Activated CD8-positive, alpha-beta T cell treated with anti-CD3 and anti-CD28 coated beads for 36 hours (primary cell): Measurements from ENCODE around the gene GPRC5D. TPM values are rescaled to one million over a fixed set of nuclear protein-coding genes. Genes with fewer than 3 reads are reported as not detected.

ENCODE experiments used
- ATAC-seq: fragments of 200-7000 bp; cut with Tn5 transposase; one replicate; pipeline ENCODE4 v1.10.0; 2021; ENCODE audit warnings: mild to moderate bottlenecking, moderate library complexity
- CTCF ChIA-PET: fragments of 350-600 bp; sonication (Branson Sonifier 250); formaldehyde crosslinking; loops from one replicate; lab custom pipeline; 2021; ENCODE audit warnings: antibody characterized with exemption; lab: Charles Lee
- POLR2A ChIA-PET: fragments of 350-600 bp; sonication (Branson Sonifier 250); formaldehyde crosslinking; loops from one replicate; lab custom pipeline; 2021; ENCODE audit warnings: antibody characterized with exemption; lab: Charles Lee
- DNase-seq: peaks from one replicate; pipeline ENCODE4 v3.0.0-alpha.2; 2020
- H3K27ac Mint-ChIP-seq: one replicate; pipeline ENCODE4 v1.8.0; 2021; ENCODE audit warnings: mild to moderate bottlenecking, mixed read lengths
- H3K27me3 Mint-ChIP-seq: one replicate; pipeline ENCODE4 v1.8.0; 2021; ENCODE audit warnings: mixed read lengths
- H3K36me3 Mint-ChIP-seq: one replicate; pipeline ENCODE4 v1.8.0; 2021; ENCODE audit warnings: low read depth, mixed read lengths
- H3K4me1 Mint-ChIP-seq: one replicate; pipeline ENCODE4 v1.8.0; 2021; ENCODE audit warnings: low read depth, mixed read lengths
- H3K4me3 Mint-ChIP-seq: one replicate; pipeline ENCODE4 v1.8.0; 2021; ENCODE audit warnings: mild to moderate bottlenecking, moderate library complexity, mixed read lengths
- H3K9me3 Mint-ChIP-seq: one replicate; pipeline ENCODE4 v1.8.0; 2021; ENCODE audit warnings: mixed read lengths
- CTCF ChIP-seq: fragments of 200-600 bp; IDR thresholded peaks from one replicate; pipeline ENCODE4 v1.8.0; 2022; ENCODE audit warnings: antibody characterized with exemption, mild to moderate bottlenecking
- intact Hi-C: fragments of 100-400 bp; cut with micrococcal nuclease; formaldehyde crosslinking; loops from one replicate; pipeline ENCODE4 v1.10.0; 2022
- total RNA-seq, 2 experiments: library from RNA; stranded (reverse); gene quantifications; one replicate each; pipeline ENCODE4 v1.2.3, GENCODE V29; 2021

Gene GPRC5D
- total RNA-seq, 2 experiments from 2014 or later = not detected

GRCh38 chr12:12960639-12961209, 8.8 kb upstream of the GPRC5D start:
- H3K27ac Mint-ChIP-seq = no peak overlapping the region
- no peak for TF ChIP-seq CTCF
- ChIA-PET POLR2A (no interaction called here), CTCF (interaction anchor here (1.4 to 1.6 kb wide), 2 partner anchors 44 to 295 kb away, joined by 3 to 6 read pairs; no protein-coding TSS in a partner anchor)
- peaks cover 3% of the 10 kb centered on the region for H3K27me3 Mint-ChIP-seq
- no peaks in the 10 kb centered on the region for H3K9me3 Mint-ChIP-seq
- DNase-seq (no peak), ATAC-seq (no peak)
- intact Hi-C loops = no loop called here
- no peaks in the 10 kb centered on the region for H3K36me3 Mint-ChIP-seq
- H3K4me1 Mint-ChIP-seq = peaks cover 8% of the 10 kb centered on the region
- no peak overlapping the region for H3K4me3 Mint-ChIP-seq

GRCh38 chr12:12958886-12959285, 6.9 kb upstream of the GPRC5D start:
- H3K27me3 Mint-ChIP-seq = peaks cover 3% of the 10 kb centered on the region
- intact Hi-C loops = no loop called here
- H3K9me3 Mint-ChIP-seq = no peaks in the 10 kb centered on the region
- DNase-seq (no peak), ATAC-seq (no peak)
- no peak overlapping the region for H3K27ac Mint-ChIP-seq
- CTCF ChIA-PET = interaction anchor here (1.5 kb wide), 1 partner anchor 27 kb away, joined by 3 read pairs; no protein-coding TSS in a partner anchor
- no peaks in the 10 kb centered on the region for H3K36me3 Mint-ChIP-seq
- no peak for TF ChIP-seq CTCF
- no peak overlapping the region for H3K4me3 Mint-ChIP-seq
- POLR2A ChIA-PET = no interaction called here
- peaks cover under 1% of the 10 kb centered on the region for H3K4me1 Mint-ChIP-seq

GRCh38 chr12:12954878-12955625, 3.1 kb upstream of the GPRC5D start:
- H3K4me3 Mint-ChIP-seq = no peak overlapping the region
- peaks cover 5% of the 10 kb centered on the region for H3K27me3 Mint-ChIP-seq
- H3K36me3 Mint-ChIP-seq = no peaks in the 10 kb centered on the region
- POLR2A ChIA-PET = no interaction called here
- H3K4me1 Mint-ChIP-seq = no peaks in the 10 kb centered on the region
- H3K27ac Mint-ChIP-seq = no peak overlapping the region
- intact Hi-C loops = no loop called here
- H3K9me3 Mint-ChIP-seq = no peaks in the 10 kb centered on the region
- no peak for TF ChIP-seq CTCF
- ATAC-seq = no peak
- CTCF ChIA-PET = interaction anchor here (0.9 kb wide), 1 partner anchor 301 kb away, joined by 3 read pairs; no protein-coding TSS in a partner anchor
- no peak for DNase-seq

GRCh38 chr12:12954356-12954755, 2.4 kb upstream of the GPRC5D start:
- Mint-ChIP-seq H3K9me3 (no peaks in the 10 kb centered on the region), H3K27ac (no peak overlapping the region), H3K36me3 (no peaks in the 10 kb centered on the region), H3K4me3 (no peak overlapping the region), H3K4me1 (no peaks in the 10 kb centered on the region), H3K27me3 (peaks cover 5% of the 10 kb centered on the region)
- ATAC-seq (no peak), DNase-seq (no peak)
- ChIA-PET POLR2A (no interaction called here), CTCF (interaction anchor here (0.9 kb wide), 1 partner anchor 301 kb away, joined by 3 read pairs; no protein-coding TSS in a partner anchor)
- intact Hi-C loops = no loop called here
- no peak for TF ChIP-seq CTCF

GRCh38 chr12:12951504-12951903, 466 bp downstream of the GPRC5D start:
- peaks cover 3% of the 10 kb centered on the region for H3K4me1 Mint-ChIP-seq
- no peaks in the 10 kb centered on the region for H3K9me3 Mint-ChIP-seq
- CTCF ChIA-PET = no interaction called here
- no peaks in the 10 kb centered on the region for H3K36me3 Mint-ChIP-seq
- H3K27me3 Mint-ChIP-seq = peaks cover 3% of the 10 kb centered on the region
- ATAC-seq (no peak), DNase-seq (no peak)
- H3K4me3 Mint-ChIP-seq = no peak overlapping the region
- intact Hi-C loops = no loop called here
- no peak for TF ChIP-seq CTCF
- H3K27ac Mint-ChIP-seq = no peak overlapping the region
- POLR2A ChIA-PET = no interaction called here
